ENCODE results near the gene RPRML.

GRCh38 chr17:46928467-46929261 is 50.4 kb downstream of the RPRML start:
- TF ChIP-seq POLR2AphosphoS5 (IDR thresholded peaks at IDR 0.05), result no peak
- no peak for TF ChIP-seq CTCF (IDR thresholded peaks at IDR 0.05)

Measured in transverse colon (tissue), 4 donors.